CD14-positive monocyte (primary cell): ENCODE data around the gene UBE2QL1. TPM values are rescaled to one million over a fixed set of nuclear protein-coding genes. Genes with fewer than 3 reads are reported as not detected.

Source experiments
- DNase-seq, 3 donors: peaks; one replicate each; pipeline ENCODE4 v3.0.0-alpha.2; 2011 to 2022
- H2AFZ ChIP-seq: 2 replicates; pipeline ENCODE4 v1.6.0; 2012; ENCODE audit warnings: mild to moderate bottlenecking, low read depth, low read length, inconsistent platforms; ENCODE audit not compliant: insufficient read depth, poor library complexity, severe bottlenecking
- H3K27ac ChIP-seq, 2 donors: 1 replicate in 1 of 2; 2 replicates in 1 of 2; pipeline ENCODE4 v1.5.1; 2012 to 2013; ENCODE audit warnings: low read length in 2 of 2, control low read depth in 1 of 2, inconsistent platforms in 1 of 2, low read depth in 1 of 2, mild to moderate bottlenecking in 1 of 2
- H3K27me3 ChIP-seq, 2 donors: one replicate each; pipeline versions ENCODE4 v1.6.0 to v1.6.1; 2011 to 2013; ENCODE audit warnings: low read length in 2 of 2; ENCODE audit not compliant: control insufficient read depth in 2 of 2, insufficient read depth in 2 of 2
- H3K36me3 ChIP-seq, 2 donors: replicated peaks in 1 of 2; 1 replicate in 1 of 2; 2 replicates in 1 of 2; pipeline versions ENCODE4 v1.5.1 to v1.6.1; 2012 to 2013; ENCODE audit warnings: low read length in 2 of 2, control low read depth in 1 of 2, inconsistent platforms in 1 of 2, mild to moderate bottlenecking in 1 of 2; ENCODE audit not compliant: insufficient read depth in 2 of 2, control insufficient read depth in 1 of 2
- H3K4me1 ChIP-seq, 2 donors: 1 replicate in 1 of 2; 2 replicates in 1 of 2; pipeline versions ENCODE4 v1.5.1 to v1.6.1; 2012 to 2013; ENCODE audit warnings: low read length in 2 of 2, control low read depth in 1 of 2, inconsistent platforms in 1 of 2, mild to moderate bottlenecking in 1 of 2, moderate library complexity in 1 of 2; ENCODE audit not compliant: insufficient read depth in 2 of 2, control insufficient read depth in 1 of 2
- H3K4me2 ChIP-seq: replicated peaks from 2 replicates; pipeline ENCODE3; 2012; ENCODE audit warnings: low read length, moderate library complexity, mild to moderate bottlenecking; ENCODE audit not compliant: poor library complexity, severe bottlenecking; ENCODE audit errors: extremely low read depth
- H3K4me3 ChIP-seq, 3 experiments: fragments of 200-600 bp in 1 of 3; sonication (generic) in 1 of 3; replicated peaks in 1 of 3; 1 replicate in 2 of 3; 2 replicates in 1 of 3; pipeline ENCODE4 v1.5.1; 2011 to 2013; ENCODE audit warnings: low read length in 3 of 3, mild to moderate bottlenecking in 3 of 3, control low read depth in 2 of 3, low read depth in 2 of 3, inconsistent platforms in 1 of 3, moderate library complexity in 1 of 3
- H3K79me2 ChIP-seq: 2 replicates; pipeline ENCODE4 v1.6.0; 2012; ENCODE audit warnings: mild to moderate bottlenecking, control low read depth, inconsistent platforms, low read length, moderate library complexity; ENCODE audit not compliant: insufficient read depth
- H3K9ac ChIP-seq: 2 replicates; pipeline ENCODE4 v1.6.0; 2017; ENCODE audit warnings: low read length, mild to moderate bottlenecking; ENCODE audit not compliant: insufficient read depth, poor library complexity, severe bottlenecking
- H3K9me3 ChIP-seq, 2 donors: replicated peaks in 1 of 2; 1 replicate in 1 of 2; 2 replicates in 1 of 2; pipeline versions ENCODE4 v1.5.1 to v1.6.1; 2012 to 2013; ENCODE audit warnings: low read length in 2 of 2, control low read depth in 1 of 2; ENCODE audit not compliant: control insufficient read depth in 1 of 2, insufficient read depth in 1 of 2
- H4K20me1 ChIP-seq: 2 replicates; pipeline ENCODE4 v1.6.0; 2012; ENCODE audit warnings: mild to moderate bottlenecking, low read length, control low read depth, moderate library complexity; ENCODE audit not compliant: insufficient read depth
- H3K27ac Mint-ChIP-seq, 7 donors: one replicate each; pipeline ENCODE4 v1.8.0; 2020; ENCODE audit warnings: mild to moderate bottlenecking in 7 of 7, mixed read lengths in 7 of 7, moderate library complexity in 6 of 7, inconsistent platforms in 2 of 7
- H3K27me3 Mint-ChIP-seq, 3 donors: one replicate each; pipeline ENCODE4 v1.8.0; 2021 to 2022; ENCODE audit warnings: low read depth in 3 of 3, mild to moderate bottlenecking in 3 of 3, mixed read lengths in 3 of 3, moderate library complexity in 3 of 3, inconsistent platforms in 1 of 3
- H3K36me3 Mint-ChIP-seq, 2 donors: one replicate each; pipeline ENCODE4 v1.8.0; 2020; ENCODE audit warnings: mixed read lengths in 2 of 2, inconsistent platforms in 1 of 2, mild to moderate bottlenecking in 1 of 2
- H3K4me1 Mint-ChIP-seq: one replicate; pipeline ENCODE4 v1.8.0; 2020; ENCODE audit warnings: mild to moderate bottlenecking, mixed read lengths
- H3K4me3 Mint-ChIP-seq, 2 donors: one replicate each; pipeline ENCODE4 v1.8.0; 2020; ENCODE audit warnings: mild to moderate bottlenecking in 2 of 2, mixed read lengths in 2 of 2, moderate library complexity in 1 of 2
- H3K9me3 Mint-ChIP-seq, 7 donors: one replicate each; pipeline ENCODE4 v1.8.0; 2020 to 2022; ENCODE audit warnings: mixed read lengths in 7 of 7, mild to moderate bottlenecking in 6 of 7, moderate library complexity in 6 of 7, inconsistent platforms in 2 of 7
- CTCF ChIP-seq: fragments of 200-600 bp; IDR thresholded peaks from one replicate; pipeline ENCODE4 v1.8.0; 2022; ENCODE audit warnings: antibody characterized with exemption, mild to moderate bottlenecking
- WGBS: methylation state at CpG from one replicate; pipeline ENCODE4 v1.1.5; 2013; ENCODE audit warnings: missing lambda C conversion rate; ENCODE audit not compliant: insufficient coverage; 5-methylcytosine and 5-hydroxymethylcytosine counted together
- intact Hi-C, 2 donors: fragments of 100-400 bp; cut with micrococcal nuclease; formaldehyde crosslinking; loops; one replicate each; pipeline versions ENCODE4 v1.15.0 to v1.15.1; 2023
- polyA plus RNA-seq, 3 donors: library from polyadenylated mRNA; depleted of rRNA in 1 of 3; unstranded in 2 of 3; stranded (reverse) in 1 of 3; fragments of 300-500 nt in 2 of 3; fragments of >200 nt in 1 of 3; fragmentation: Illumina TruSeq in 2 of 3; gene quantifications; 1 replicate in 2 of 3; 2 replicates in 1 of 3; pipeline ENCODE4 v1.2.3, GENCODE V29; 2012 to 2021

UBE2QL1 gene
- polyA plus RNA-seq, 3 donors: not detected

GRCh38 chr5:6476313-6476661 is 27.6 kb downstream of the UBE2QL1 start:
- Histone ChIP-seq H2AFZ (no peak overlapping the region), H3K4me2 (no peak overlapping the region), H4K20me1 (no peaks in the 10 kb centered on the region), H3K9ac (no peak overlapping the region), H3K27ac (no peak overlapping the region), H3K4me1 (no peaks in the 10 kb centered on the region), H3K4me3 (no peak overlapping the region), H3K27me3 (no peaks in the 10 kb centered on the region), H3K36me3 (no peaks in the 10 kb centered on the region), H3K79me2 (no peaks in the 10 kb centered on the region), H3K9me3 (no peaks in the 10 kb centered on the region)
- peaks cover 0 to 4% (median 2%) of the 10 kb centered on the region in 7 donors for H3K9me3 Mint-ChIP-seq
- no peak for TF ChIP-seq CTCF
- H3K27me3 Mint-ChIP-seq: peaks cover 0 to 8% (median 1%) of the 10 kb centered on the region in 3 donors
- H3K36me3 Mint-ChIP-seq: no peaks in the 10 kb centered on the region
- intact Hi-C loops: no loop called here
- H3K4me3 Mint-ChIP-seq: no peak overlapping the region
- H3K4me1 Mint-ChIP-seq: no peaks in the 10 kb centered on the region
- DNase-seq: no peak
- H3K27ac Mint-ChIP-seq: no peak overlapping the region
- WGBS: 100% methylated on average over 3 of the region's 6 CpGs

DNA sequence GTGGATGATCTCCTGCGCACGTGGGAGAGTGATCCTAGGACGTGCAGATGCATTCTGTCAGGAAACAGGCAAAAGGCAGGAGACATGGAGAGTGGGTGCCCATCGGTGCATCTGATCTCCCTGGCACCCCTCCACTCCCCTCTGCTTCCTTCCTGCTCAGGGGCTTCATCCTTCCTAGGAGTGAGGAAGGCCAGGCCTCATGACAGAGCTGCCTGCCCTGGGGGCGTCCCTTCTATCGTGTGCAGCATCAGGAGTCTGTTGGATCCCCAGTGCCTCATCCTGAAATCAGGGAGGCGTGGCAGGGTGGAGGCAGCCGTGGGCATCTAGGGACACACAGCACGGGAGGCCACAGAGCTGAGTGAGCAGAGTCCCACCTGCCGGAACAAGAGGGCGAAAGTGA is 30.1 kb downstream of the UBE2QL1 start:
- H3K4me1 Mint-ChIP-seq: no peaks in the 10 kb centered on the region
- H3K27ac Mint-ChIP-seq: peak overlapping the region in 1 of 7 donors; percentile 47
- no peak overlapping the region for H3K4me2 ChIP-seq
- H3K27me3 Mint-ChIP-seq: peaks cover 1 to 3% (median 3%) of the 10 kb centered on the region in 3 donors
- no peaks in the 10 kb centered on the region for H4K20me1 ChIP-seq
- H3K79me2 ChIP-seq: no peaks in the 10 kb centered on the region
- no peak for DNase-seq
- H3K4me3 ChIP-seq: no peak overlapping the region
- H3K9ac ChIP-seq: no peak overlapping the region
- no peak for TF ChIP-seq CTCF
- no peak overlapping the region for H3K4me3 Mint-ChIP-seq
- 92% methylated on average over 7 of the region's 11 CpGs for WGBS
- H3K4me1 ChIP-seq: no peaks in the 10 kb centered on the region
- no peak overlapping the region for H3K27ac ChIP-seq
- H3K27me3 ChIP-seq: no peaks in the 10 kb centered on the region
- no peak overlapping the region for H2AFZ ChIP-seq
- H3K36me3 Mint-ChIP-seq: no peaks in the 10 kb centered on the region
- no peaks in the 10 kb centered on the region for H3K36me3 ChIP-seq
- H3K9me3 ChIP-seq: no peaks in the 10 kb centered on the region
- intact Hi-C loops: no loop called here
- peaks cover 0 to 2% (median 0%) of the 10 kb centered on the region in 7 donors for H3K9me3 Mint-ChIP-seq
